Dendritic cell treated with granulocyte-macrophage colony-stimulating factor and Interleukin-4, amounts not matched to agents 40 ng/mL and 50 ng/mL, for 4 days (primary cell): ENCODE measurements around the gene HIPK1.

ENCODE experiments used
- H3K27ac Mint-ChIP-seq: one replicate; pipeline ENCODE4 v1.8.0; 2022; ENCODE audit warnings: mild to moderate bottlenecking, mixed read lengths
- H3K27me3 Mint-ChIP-seq: one replicate; pipeline ENCODE4 v1.8.0; 2022; ENCODE audit warnings: mild to moderate bottlenecking, mixed read lengths
- H3K36me3 Mint-ChIP-seq: one replicate; pipeline ENCODE4 v1.8.0; 2022; ENCODE audit warnings: low read depth, mixed read lengths
- H3K4me1 Mint-ChIP-seq: one replicate; pipeline ENCODE4 v1.8.0; 2022; ENCODE audit warnings: low read depth, mixed read lengths
- H3K4me3 Mint-ChIP-seq: one replicate; pipeline ENCODE4 v1.8.0; 2022; ENCODE audit warnings: mild to moderate bottlenecking, moderate library complexity, mixed read lengths
- H3K9me3 Mint-ChIP-seq: one replicate; pipeline ENCODE4 v1.8.0; 2022; ENCODE audit warnings: mixed read lengths
- intact Hi-C: fragments of 100-400 bp; cut with micrococcal nuclease; formaldehyde crosslinking; loops from one replicate; pipeline ENCODE4 v1.15.0; 2022

The HIPK1 gene

GRCh38 chr1:113928941-113929749, at the start of gene HIPK1:
Gene HIPK1 (plus strand): TSS chr1:113929324.
- intact Hi-C loops, result loop anchor here (1.0 to 5.0 kb wide), 3 partner anchors 24 to 117 kb away; partner anchors contain the start of genes DCLRE1B and RSBN1
- Mint-ChIP-seq H3K4me3 (peak within 1 kb of the TSS; percentile 97), H3K27me3 (no peaks in the 10 kb centered on the region), H3K36me3 (peaks cover 34% of the 10 kb centered on the region), H3K9me3 (no peaks in the 10 kb centered on the region), H3K27ac (peak within 1 kb of the TSS; percentile 98), H3K4me1 (peaks cover 69% of the 10 kb centered on the region)

- Mint-ChIP-seq H3K27me3 (no peaks in the 10 kb centered on the region), H3K27ac (no peak overlapping the region), H3K9me3 (no peaks in the 10 kb centered on the region), H3K4me1 (peaks cover 8% of the 10 kb centered on the region), H3K36me3 (no peaks in the 10 kb centered on the region), H3K4me3 (no peak overlapping the region)
- intact Hi-C loops, result no loop called here
Observed at GRCh38 chr1:113879739-113880038, 49.4 kb upstream of the HIPK1 start.

- Mint-ChIP-seq H3K4me1 (peaks cover 6% of the 10 kb centered on the region), H3K36me3 (no peaks in the 10 kb centered on the region), H3K27ac (no peak overlapping the region), H3K27me3 (no peaks in the 10 kb centered on the region), H3K4me3 (no peak overlapping the region), H3K9me3 (no peaks in the 10 kb centered on the region)
- intact Hi-C loops, result no loop called here
Observed at GRCh38 chr1:113881661-113882060, 47.5 kb upstream of the HIPK1 start.

- intact Hi-C loops, result no loop called here
- no peaks in the 10 kb centered on the region for H3K9me3 Mint-ChIP-seq
- H3K4me3 Mint-ChIP-seq, result no peak overlapping the region
- no peaks in the 10 kb centered on the region for H3K27me3 Mint-ChIP-seq
- no peaks in the 10 kb centered on the region for H3K36me3 Mint-ChIP-seq
- peak overlapping the region; percentile 22 for H3K27ac Mint-ChIP-seq
- peaks cover 16% of the 10 kb centered on the region for H3K4me1 Mint-ChIP-seq
Observed at GRCh38 chr1:113886417-113887401, 42.4 kb upstream of the HIPK1 start.

GRCh38 chr1:113887402-113888175, 41.5 kb upstream of the HIPK1 start, which contains the start of gene BCL2L15:
Gene BCL2L15 (minus strand): TSS chr1:113887581. CDS start chr1:113887375, 206 bp downstream.
- Mint-ChIP-seq H3K36me3 (no peaks in the 10 kb centered on the region), H3K27me3 (no peaks in the 10 kb centered on the region), H3K4me3 (no peak within 1 kb of the TSS), H3K27ac (peak within 1 kb of the TSS; percentile 22), H3K4me1 (peaks cover 16% of the 10 kb centered on the region), H3K9me3 (no peaks in the 10 kb centered on the region)
- intact Hi-C loops, result no loop called here

- Mint-ChIP-seq H3K36me3 (peaks cover 19% of the 10 kb centered on the region), H3K4me1 (peaks cover 11% of the 10 kb centered on the region), H3K27me3 (no peaks in the 10 kb centered on the region), H3K4me3 (no peak overlapping the region), H3K27ac (no peak overlapping the region), H3K9me3 (no peaks in the 10 kb centered on the region)
- intact Hi-C loops, result no loop called here
Observed at GRCh38 chr1:113890816-113891215, 38.3 kb upstream of the HIPK1 start.

GRCh38 chr1:113891631-113892220, 37.4 kb upstream of the HIPK1 start:
- Mint-ChIP-seq H3K27me3 (no peaks in the 10 kb centered on the region), H3K27ac (no peak overlapping the region), H3K9me3 (no peaks in the 10 kb centered on the region), H3K4me3 (no peak overlapping the region), H3K4me1 (peaks cover 11% of the 10 kb centered on the region), H3K36me3 (peaks cover 28% of the 10 kb centered on the region)
- intact Hi-C loops, result no loop called here

- H3K27me3 Mint-ChIP-seq, result no peaks in the 10 kb centered on the region
- H3K9me3 Mint-ChIP-seq, result no peaks in the 10 kb centered on the region
- intact Hi-C loops, result no loop called here
- peaks cover 44% of the 10 kb centered on the region for H3K36me3 Mint-ChIP-seq
- peaks cover 6% of the 10 kb centered on the region for H3K4me1 Mint-ChIP-seq
- no peak overlapping the region for H3K27ac Mint-ChIP-seq
- no peak overlapping the region for H3K4me3 Mint-ChIP-seq
Observed at GRCh38 chr1:113893267-113893666, 35.9 kb upstream of the HIPK1 start.

- no peak overlapping the region for H3K27ac Mint-ChIP-seq
- peaks cover 16% of the 10 kb centered on the region for H3K4me1 Mint-ChIP-seq
- no peaks in the 10 kb centered on the region for H3K27me3 Mint-ChIP-seq
- no peaks in the 10 kb centered on the region for H3K9me3 Mint-ChIP-seq
- peaks cover 62% of the 10 kb centered on the region for H3K36me3 Mint-ChIP-seq
- intact Hi-C loops, result no loop called here
- H3K4me3 Mint-ChIP-seq, result no peak overlapping the region
Observed at GRCh38 chr1:113895098-113895497, 34.0 kb upstream of the HIPK1 start.

- no peaks in the 10 kb centered on the region for H3K9me3 Mint-ChIP-seq
- H3K27me3 Mint-ChIP-seq, result no peaks in the 10 kb centered on the region
- intact Hi-C loops, result no loop called here
- H3K4me1 Mint-ChIP-seq, result peaks cover 16% of the 10 kb centered on the region
- H3K36me3 Mint-ChIP-seq, result peaks cover 71% of the 10 kb centered on the region
- no peak overlapping the region for H3K27ac Mint-ChIP-seq
- H3K4me3 Mint-ChIP-seq, result no peak overlapping the region
Observed at GRCh38 chr1:113895961-113896360, 33.2 kb upstream of the HIPK1 start.

- no peaks in the 10 kb centered on the region for H3K9me3 Mint-ChIP-seq
- H3K27me3 Mint-ChIP-seq, result no peaks in the 10 kb centered on the region
- intact Hi-C loops, result no loop called here
- no peak overlapping the region for H3K4me3 Mint-ChIP-seq
- no peak overlapping the region for H3K27ac Mint-ChIP-seq
- peaks cover 74% of the 10 kb centered on the region for H3K36me3 Mint-ChIP-seq
- peaks cover 34% of the 10 kb centered on the region for H3K4me1 Mint-ChIP-seq
Observed at GRCh38 chr1:113898241-113898814, 30.8 kb upstream of the HIPK1 start.

GRCh38 chr1:113899111-113899510, 30.0 kb upstream of the HIPK1 start:
- no peak overlapping the region for H3K4me3 Mint-ChIP-seq
- H3K27ac Mint-ChIP-seq, result no peak overlapping the region
- H3K4me1 Mint-ChIP-seq, result peaks cover 42% of the 10 kb centered on the region
- H3K9me3 Mint-ChIP-seq, result no peaks in the 10 kb centered on the region
- peaks cover 72% of the 10 kb centered on the region for H3K36me3 Mint-ChIP-seq
- intact Hi-C loops, result no loop called here
- H3K27me3 Mint-ChIP-seq, result no peaks in the 10 kb centered on the region

- Mint-ChIP-seq H3K4me1 (peaks cover 46% of the 10 kb centered on the region), H3K27ac (no peak overlapping the region), H3K4me3 (no peak overlapping the region), H3K27me3 (no peaks in the 10 kb centered on the region), H3K9me3 (no peaks in the 10 kb centered on the region), H3K36me3 (peaks cover 65% of the 10 kb centered on the region)
- intact Hi-C loops, result loop anchor here (5.0 kb wide), 1 partner anchor 44 kb away; no protein-coding TSS in a partner anchor
Observed at GRCh38 chr1:113901191-113901590, 27.9 kb upstream of the HIPK1 start.
